AG09309 (cell line): ENCODE results near the gene GSTM1.

Experiments
- DNase-seq: peaks from one replicate; pipeline ENCODE4 v3.0.0-alpha.2; 2010; ENCODE audit warnings: low read depth
- H3K4me3 ChIP-seq: 2 replicates; pipeline ENCODE4 v1.5.1; 2011; ENCODE audit warnings: mild to moderate bottlenecking, low read depth, low read length, moderate library complexity; ENCODE audit not compliant: control insufficient read depth
- TF ChIP-seq, protein P1 (sequence below): IDR thresholded peaks from 2 replicates; pipeline ENCODE4 v1.5.1; 2011; ENCODE audit warnings: mild to moderate bottlenecking, low read depth, low read length, inconsistent platforms; ENCODE audit not compliant: insufficient read depth, control insufficient read depth; ENCODE audit errors: missing control alignments

The GSTM1 gene

DNA sequence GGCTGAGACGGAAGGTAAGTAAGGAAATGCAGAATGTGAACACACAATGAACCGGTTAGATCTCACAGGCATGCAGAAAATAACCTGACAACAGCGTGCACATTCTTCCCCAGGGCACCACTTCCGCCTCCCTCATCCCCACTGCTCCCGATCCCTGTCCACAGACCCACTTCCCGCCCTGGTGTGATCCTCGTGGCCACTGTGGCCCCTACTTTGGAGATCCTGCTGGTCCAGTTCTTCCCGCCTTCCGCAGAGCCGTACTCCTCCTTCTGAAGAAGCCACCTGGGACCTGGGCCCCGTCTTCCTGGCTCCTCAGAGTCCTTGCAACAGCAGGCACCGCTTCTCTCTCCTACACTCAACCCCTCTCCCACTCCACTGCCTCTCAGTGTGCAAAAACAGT, 33.1 kb upstream of the GSTM1 start:
- TF ChIP-seq, protein P1, sequence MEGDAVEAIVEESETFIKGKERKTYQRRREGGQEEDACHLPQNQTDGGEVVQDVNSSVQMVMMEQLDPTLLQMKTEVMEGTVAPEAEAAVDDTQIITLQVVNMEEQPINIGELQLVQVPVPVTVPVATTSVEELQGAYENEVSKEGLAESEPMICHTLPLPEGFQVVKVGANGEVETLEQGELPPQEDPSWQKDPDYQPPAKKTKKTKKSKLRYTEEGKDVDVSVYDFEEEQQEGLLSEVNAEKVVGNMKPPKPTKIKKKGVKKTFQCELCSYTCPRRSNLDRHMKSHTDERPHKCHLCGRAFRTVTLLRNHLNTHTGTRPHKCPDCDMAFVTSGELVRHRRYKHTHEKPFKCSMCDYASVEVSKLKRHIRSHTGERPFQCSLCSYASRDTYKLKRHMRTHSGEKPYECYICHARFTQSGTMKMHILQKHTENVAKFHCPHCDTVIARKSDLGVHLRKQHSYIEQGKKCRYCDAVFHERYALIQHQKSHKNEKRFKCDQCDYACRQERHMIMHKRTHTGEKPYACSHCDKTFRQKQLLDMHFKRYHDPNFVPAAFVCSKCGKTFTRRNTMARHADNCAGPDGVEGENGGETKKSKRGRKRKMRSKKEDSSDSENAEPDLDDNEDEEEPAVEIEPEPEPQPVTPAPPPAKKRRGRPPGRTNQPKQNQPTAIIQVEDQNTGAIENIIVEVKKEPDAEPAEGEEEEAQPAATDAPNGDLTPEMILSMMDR: no peak
- DNase-seq: no peak
- H3K4me3 ChIP-seq: no peak overlapping the region

DNA sequence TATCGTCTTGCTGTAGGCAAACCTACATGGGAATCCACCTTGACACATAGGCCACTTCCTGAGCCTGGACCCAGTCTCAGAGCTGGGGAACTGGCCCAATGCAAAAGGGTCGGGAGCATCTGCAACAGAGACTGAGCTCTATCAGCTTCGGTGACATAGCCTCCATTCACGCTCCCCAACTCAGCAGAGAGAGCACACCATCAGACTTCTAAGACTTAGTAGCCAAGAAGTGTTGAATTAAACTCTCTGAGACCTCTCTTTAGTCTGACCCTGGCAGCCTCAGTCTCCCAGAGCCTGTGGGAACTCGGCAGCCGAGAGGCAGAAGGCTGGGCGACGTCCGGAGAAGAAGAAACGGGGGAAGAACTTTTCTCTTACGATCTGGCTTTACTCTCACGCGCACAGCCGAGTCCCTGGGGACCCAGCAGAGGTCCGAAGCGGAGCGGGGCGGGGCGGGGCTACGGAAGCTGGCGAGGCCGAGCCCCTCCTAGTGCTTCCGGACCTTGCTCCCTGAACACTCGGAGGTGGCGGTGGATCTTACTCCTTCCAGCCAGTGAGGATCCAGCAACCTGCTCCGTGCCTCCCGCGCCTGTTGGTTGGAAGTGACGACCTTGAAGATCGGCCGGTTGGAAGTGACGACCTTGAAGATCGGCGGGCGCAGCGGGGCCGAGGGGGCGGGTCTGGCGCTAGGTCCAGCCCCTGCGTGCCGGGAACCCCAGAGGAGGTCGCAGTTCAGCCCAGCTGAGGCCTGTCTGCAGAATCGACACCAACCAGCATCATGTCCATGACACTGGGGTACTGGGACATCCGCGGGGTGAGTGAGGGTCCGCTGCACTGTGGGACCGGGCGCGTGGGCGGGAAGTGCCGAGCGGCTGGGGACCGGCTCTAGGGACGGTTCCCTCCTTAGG, 31.8 kb upstream of the GSTM1 start, which contains the start of gene GSTM4:
Gene GSTM4, plus strand, starts transcription at position 485 of the 905 bp plus-strand sequence. Its CDS starts 291 bp downstream, at position 776.
- TF ChIP-seq, protein P1: no peak
- H3K4me3 ChIP-seq: peak within 1 kb of the TSS; percentile 96
- DNase-seq: no peak

DNA sequence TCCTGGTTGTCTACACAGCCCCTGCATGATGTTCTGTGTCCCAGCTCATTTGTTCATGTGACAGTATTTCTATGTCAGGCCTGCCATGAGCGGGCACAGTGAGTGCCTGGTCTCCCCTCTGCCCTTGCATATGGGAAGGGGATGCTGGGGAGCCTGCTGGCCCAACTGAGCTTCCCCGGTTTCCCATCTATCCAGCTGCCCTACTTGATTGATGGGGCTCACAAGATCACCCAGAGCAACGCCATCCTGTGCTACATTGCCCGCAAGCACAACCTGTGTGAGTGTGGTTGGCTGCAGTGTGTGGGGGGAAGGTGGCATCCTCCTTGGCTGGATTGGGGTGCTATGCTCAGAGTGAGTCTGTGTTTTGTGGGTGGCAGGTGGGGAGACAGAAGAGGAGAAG, 30.2 kb upstream of the GSTM1 start:
- no peak for DNase-seq
- no peak overlapping the region for H3K4me3 ChIP-seq
- TF ChIP-seq, protein P1: no peak

DNA sequence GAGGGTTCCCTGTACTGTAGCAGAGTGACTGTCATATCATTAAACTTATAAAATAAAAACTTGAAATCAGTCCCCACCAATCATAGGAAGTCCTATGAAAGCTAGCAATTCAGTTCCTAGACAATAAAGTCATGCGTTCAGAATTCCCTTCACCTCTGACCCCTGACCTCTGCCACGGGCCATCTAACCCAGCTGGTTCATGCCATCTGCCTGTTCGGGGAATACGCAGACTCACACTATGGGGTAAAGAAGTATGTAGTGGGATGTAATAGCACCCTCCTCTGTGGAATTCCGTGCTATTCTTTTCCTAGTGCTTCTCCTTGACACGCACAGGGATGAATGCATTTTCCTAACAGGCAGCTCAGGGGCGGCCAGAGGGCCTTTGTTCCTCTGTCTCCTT, 29.6 kb upstream of the GSTM1 start:
- TF ChIP-seq, protein P1: no peak
- no peak overlapping the region for H3K4me3 ChIP-seq
- DNase-seq: no peak

DNA sequence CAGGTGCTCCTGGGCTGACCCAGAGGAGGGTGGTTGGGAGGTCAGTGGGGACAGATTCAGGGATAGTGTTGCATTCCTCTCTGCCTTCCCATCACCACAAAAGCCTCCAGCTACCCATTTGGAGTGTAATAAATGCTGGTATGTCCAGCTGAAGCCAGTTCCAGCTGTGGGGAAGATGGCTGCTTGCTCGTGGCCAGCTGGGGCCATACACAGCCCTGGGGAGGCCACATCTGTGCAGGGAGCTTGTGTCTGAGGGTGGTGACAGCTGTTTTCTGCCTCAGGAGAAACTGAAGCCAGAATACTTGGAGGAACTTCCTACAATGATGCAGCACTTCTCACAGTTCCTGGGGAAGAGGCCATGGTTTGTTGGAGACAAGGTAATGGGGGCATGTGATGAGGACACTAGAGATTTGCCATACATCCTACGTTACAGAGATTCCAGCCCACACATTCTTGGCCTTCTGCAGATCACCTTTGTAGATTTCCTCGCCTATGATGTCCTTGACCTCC, 29.0 kb upstream of the GSTM1 start:
- no peak overlapping the region for H3K4me3 ChIP-seq
- TF ChIP-seq, protein P1: no peak
- DNase-seq: no peak

DNA sequence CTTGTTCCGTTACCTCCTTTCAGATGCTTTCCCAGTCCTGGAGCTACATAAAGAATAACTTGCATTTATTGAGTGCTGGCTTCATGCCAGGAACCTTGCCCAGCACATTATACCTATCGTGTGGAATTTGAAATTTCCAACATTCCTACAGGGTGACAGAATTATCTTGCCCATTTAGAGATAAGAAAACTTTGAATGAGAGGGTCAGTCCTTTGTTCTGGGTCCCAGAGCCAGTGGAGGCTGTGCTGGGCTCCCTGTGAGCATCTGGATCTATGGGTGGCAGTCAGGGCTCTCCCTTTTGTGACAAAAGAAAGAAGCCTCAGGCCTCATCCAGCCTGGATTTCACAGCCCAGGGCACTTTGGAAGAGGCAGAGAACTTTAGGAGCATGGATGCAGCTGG, 28.5 kb upstream of the GSTM1 start:
- no peak overlapping the region for H3K4me3 ChIP-seq
- TF ChIP-seq, protein P1: no peak
- DNase-seq: no peak
